ENCODE results near the gene SLC9A9. TPM values are rescaled to one million over a fixed set of nuclear protein-coding genes. Genes with fewer than 3 reads are reported as not detected.

Gene SLC9A9
- total and polyA plus RNA-seq, 8 donors, result 0.58 to 29.7 (median 14.0) TPM

- TF ChIP-seq CTCF (IDR thresholded peaks at IDR 0.05), result no peak
- TF ChIP-seq POLR2A (IDR thresholded peaks at IDR 0.05), result no peak
- TF ChIP-seq EP300 (IDR thresholded peaks at IDR 0.05), result no peak
- TF ChIP-seq POLR2AphosphoS5 (IDR thresholded peaks at IDR 0.05), result no peak
- Histone ChIP-seq H3K4me3 (no peak overlapping the region), H3K4me1 (peaks cover 0 to 17% (median 3%) of the 10 kb centered on the region in 4 donors), H3K27ac (no peak overlapping the region), H3K36me3 (no peaks in the 10 kb centered on the region), H3K27me3 (no peaks in the 10 kb centered on the region), H3K9me3 (no peaks in the 10 kb centered on the region)
- intact Hi-C loops (cut with DNase I; ENCODE audit: low total_unique reads), result no loop called here
- DNase-seq, result no peak
- 63 to 99% (median 89%) methylated on average over 1 of the region's 1 CpG for WGBS, 5 donors
Observed at GRCh38 chr3:143531101-143531500, 317.2 kb downstream of the SLC9A9 start.

DNA sequence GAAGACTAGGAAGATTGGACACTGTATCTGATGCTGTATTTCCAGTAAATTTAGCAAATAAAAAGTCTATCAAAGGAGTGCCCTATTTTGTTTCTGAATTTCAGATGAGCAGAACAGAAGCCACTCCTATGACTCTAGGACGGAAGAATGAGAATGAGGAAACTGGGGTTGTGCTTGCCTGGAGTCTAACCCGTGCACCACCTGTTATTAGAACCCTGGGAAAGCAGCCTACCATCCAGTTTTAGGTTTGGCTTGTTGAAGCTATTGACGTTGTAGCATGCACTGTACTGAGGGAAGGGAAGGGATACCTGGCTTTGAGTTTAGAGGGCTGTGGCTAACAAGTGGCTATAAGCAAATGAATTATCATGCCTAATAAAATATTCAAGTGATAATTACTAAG is 318.5 kb downstream of the SLC9A9 start:
- no peaks in the 10 kb centered on the region for H3K9me3 ChIP-seq
- WGBS, 5 donors, result 74 to 90% (median 82%) methylated on average over 3 of the region's 3 CpGs
- H3K4me1 ChIP-seq, result peaks cover 0 to 11% (median 0%) of the 10 kb centered on the region in 4 donors
- H3K36me3 ChIP-seq, result no peaks in the 10 kb centered on the region
- no peak for DNase-seq
- intact Hi-C loops (cut with DNase I; ENCODE audit: low total_unique reads), result no loop called here
- H3K27ac ChIP-seq, result no peak overlapping the region
- H3K27me3 ChIP-seq, result no peaks in the 10 kb centered on the region
- TF ChIP-seq CTCF (IDR thresholded peaks at IDR 0.05) (no peak), POLR2A (IDR thresholded peaks at IDR 0.05) (no peak), POLR2AphosphoS5 (IDR thresholded peaks at IDR 0.05) (no peak), EP300 (IDR thresholded peaks at IDR 0.05) (no peak)
- no peak overlapping the region for H3K4me3 ChIP-seq

DNA sequence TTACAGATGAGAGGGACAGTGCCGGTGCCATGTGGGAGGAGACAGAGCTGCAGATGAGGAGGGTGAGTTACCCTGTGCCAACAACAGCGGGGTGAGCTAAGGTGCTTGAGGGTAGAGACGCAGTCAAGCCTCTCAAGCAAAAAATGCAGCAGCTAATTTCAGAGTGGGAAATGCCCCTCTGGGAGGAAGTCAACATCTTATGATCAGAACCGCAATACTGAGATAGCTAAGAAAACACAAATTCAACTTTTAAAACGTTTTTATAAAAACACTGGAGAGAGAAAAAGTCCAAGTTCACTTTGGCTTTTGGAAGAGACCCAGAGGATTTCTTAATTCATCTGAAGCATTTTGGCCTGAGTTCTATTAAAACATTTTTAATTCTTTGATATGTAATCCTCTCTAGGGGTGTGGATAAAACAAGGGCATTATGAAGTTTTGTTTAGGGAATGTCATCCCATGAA is 319.2 kb downstream of the SLC9A9 start:
- DNase-seq, result peak in 1 of 2 donors; percentile 31
- Histone ChIP-seq H3K4me3 (no peak overlapping the region), H3K36me3 (no peaks in the 10 kb centered on the region), H3K27me3 (no peaks in the 10 kb centered on the region), H3K9me3 (no peaks in the 10 kb centered on the region), H3K27ac (peak overlapping the region in 1 of 5 donors; percentile 15), H3K4me1 (peaks cover 0 to 11% (median 0%) of the 10 kb centered on the region in 4 donors)
- intact Hi-C loops (cut with DNase I; ENCODE audit: low total_unique reads), result no loop called here
- WGBS, 5 donors, result 41 to 64% (median 51%) methylated on average over 5 of the region's 5 CpGs
- TF ChIP-seq POLR2AphosphoS5 (IDR thresholded peaks at IDR 0.05), result no peak
- no peak for TF ChIP-seq CTCF (IDR thresholded peaks at IDR 0.05)
- no peak for TF ChIP-seq EP300 (IDR thresholded peaks at IDR 0.05)
- TF ChIP-seq POLR2A (IDR thresholded peaks at IDR 0.05), result no peak

DNA sequence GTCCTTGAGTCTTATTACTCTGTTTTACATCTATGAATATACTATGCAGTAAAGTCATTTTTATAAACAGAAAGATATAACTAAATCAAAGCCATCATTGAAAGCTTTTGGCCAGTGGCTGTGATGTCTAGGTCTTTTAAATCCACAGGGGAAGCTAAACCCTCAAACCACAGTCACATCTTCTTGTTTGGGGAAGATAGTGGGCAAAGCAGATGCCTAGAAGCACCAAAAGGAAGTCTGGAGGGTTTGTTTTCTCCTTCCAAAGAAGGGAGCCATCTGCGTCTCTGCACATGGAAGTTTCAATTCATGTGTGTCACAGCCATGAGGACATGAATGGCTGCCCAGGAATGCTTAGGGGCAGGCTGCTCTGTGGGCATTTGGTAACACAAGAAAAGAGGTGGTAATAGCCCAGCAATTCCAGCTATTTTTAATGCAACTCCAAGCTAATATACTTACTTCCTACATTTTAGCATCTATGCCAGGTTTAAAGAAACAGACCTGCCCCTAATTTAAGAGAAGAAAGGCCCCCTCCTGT is 322.2 kb downstream of the SLC9A9 start:
- WGBS, 5 donors, result 62 to 100% (median 75%) methylated on average over 1 of the region's 1 CpG
- TF ChIP-seq EP300 (IDR thresholded peaks at IDR 0.05) (no peak), POLR2A (IDR thresholded peaks at IDR 0.05) (no peak), CTCF (IDR thresholded peaks at IDR 0.05) (no peak), POLR2AphosphoS5 (IDR thresholded peaks at IDR 0.05) (no peak)

More for the DNA sequence above, 322.2 kb downstream of the SLC9A9 start:
- no peak for DNase-seq
- no peaks in the 10 kb centered on the region for H3K36me3 ChIP-seq
- intact Hi-C loops (cut with DNase I; ENCODE audit: low total_unique reads), result no loop called here
- peaks cover 0 to 11% (median 0%) of the 10 kb centered on the region in 4 donors for H3K4me1 ChIP-seq
- no peak overlapping the region for H3K4me3 ChIP-seq
- H3K27me3 ChIP-seq, result no peaks in the 10 kb centered on the region
- no peak overlapping the region for H3K27ac ChIP-seq
- no peaks in the 10 kb centered on the region for H3K9me3 ChIP-seq
